NCI-H524 treated with DMSO at 0.1 percent for 48 hours (cell line): ENCODE measurements around the gene IGF2BP2.
"Not testable (repeated sequence)": the region's sequence is repeated elsewhere in the genome, so short reads cannot be mapped to it uniquely, and the experiment has no call there.

Experiments used
- DNase-seq: peaks from one replicate; lab custom pipeline; 2025; lab: John Stamatoyannopoulos, UW

The IGF2BP2 gene

GRCh38 chr3:185639632-185640206, 185.1 kb downstream of the IGF2BP2 start:
- no peak for DNase-seq

- not testable (repeated sequence) for DNase-seq
Observed at GRCh38 chr3:185638651-185639050, 186.2 kb downstream of the IGF2BP2 start.

GRCh38 chr3:185637388-185637787, 187.5 kb downstream of the IGF2BP2 start:
- no peak for DNase-seq

- DNase-seq: no peak
Observed at GRCh38 chr3:185632996-185633395, 191.8 kb downstream of the IGF2BP2 start.

- no peak for DNase-seq
Observed at GRCh38 chr3:185631508-185632206, 193.2 kb downstream of the IGF2BP2 start.

- DNase-seq: no peak
Observed at GRCh38 chr3:185631108-185631507, 193.7 kb downstream of the IGF2BP2 start.

GRCh38 chr3:185630182-185630622, 194.6 kb downstream of the IGF2BP2 start:
- DNase-seq: no peak

GRCh38 chr3:185629554-185630181, 195.2 kb downstream of the IGF2BP2 start:
- no peak for DNase-seq

- DNase-seq: no peak
Observed at GRCh38 chr3:185625784-185626183, 199.1 kb downstream of the IGF2BP2 start.

GRCh38 chr3:185623939-185624665, 200.7 kb downstream of the IGF2BP2 start:
- no peak for DNase-seq

GRCh38 chr3:185613016-185613415, 211.8 kb downstream of the IGF2BP2 start:
- no peak for DNase-seq

GRCh38 chr3:185606196-185606595, 218.6 kb downstream of the IGF2BP2 start:
- DNase-seq: no peak

- no peak for DNase-seq
Observed at GRCh38 chr3:185605566-185605965, 219.3 kb downstream of the IGF2BP2 start.

GRCh38 chr3:185595526-185595925, 229.3 kb downstream of the IGF2BP2 start:
- DNase-seq: no peak

- no peak for DNase-seq
Observed at GRCh38 chr3:185594073-185594472, 230.8 kb downstream of the IGF2BP2 start.
